ENCODE results near the gene THOC6.
"Not testable (repeated sequence)": the region's sequence is repeated elsewhere in the genome, so short reads cannot be mapped to it uniquely, and the experiment has no call there.

THOC6 gene

GRCh38 chr16:3062553-3062952, 38.7 kb downstream of the THOC6 start:
- Histone ChIP-seq H3K36me3 (ENCODE audit: control insufficient read depth, insufficient read depth, low read length) (no peaks in the 10 kb centered on the region), H3K27ac (ENCODE audit: insufficient read depth, low read depth, low read length, poor library complexity, severe bottlenecking) (no peak overlapping the region), H3K4me1 (ENCODE audit: control insufficient read depth, insufficient read depth, low read length) (peaks cover 6% of the 10 kb centered on the region), H3K27me3 (ENCODE audit: control insufficient read depth, insufficient read depth, low read length, poor library complexity, severe bottlenecking) (peaks cover 20% of the 10 kb centered on the region), H3K4me3 (ENCODE audit: insufficient read depth, low read depth, low read length) (no peak overlapping the region), H3K9me3 (ENCODE audit: control insufficient read depth, low read length) (no peaks in the 10 kb centered on the region)
- 88 to 91% methylated on average over 6 of the region's 6 CpGs for WGBS, 2 experiments

GRCh38 chr16:3063625-3064386, 40.0 kb downstream of the THOC6 start:
- Histone ChIP-seq H3K9me3 (ENCODE audit: control insufficient read depth, low read length) (no peaks in the 10 kb centered on the region), H3K4me1 (ENCODE audit: control insufficient read depth, insufficient read depth, low read length) (peaks cover 6% of the 10 kb centered on the region), H3K27me3 (ENCODE audit: control insufficient read depth, insufficient read depth, low read length, poor library complexity, severe bottlenecking) (peaks cover 8% of the 10 kb centered on the region), H3K4me3 (ENCODE audit: insufficient read depth, low read depth, low read length) (no peak overlapping the region), H3K36me3 (ENCODE audit: control insufficient read depth, insufficient read depth, low read length) (no peaks in the 10 kb centered on the region), H3K27ac (ENCODE audit: insufficient read depth, low read depth, low read length, poor library complexity, severe bottlenecking) (no peak overlapping the region)
- WGBS, 2 experiments = 88 to 91% methylated on average over 8 of the region's 8 CpGs

- 82 to 83% methylated on average over 13 of the region's 13 CpGs for WGBS, 2 experiments
- no peaks in the 10 kb centered on the region for H3K36me3 ChIP-seq (ENCODE audit: control insufficient read depth, insufficient read depth, low read length)
- no peak within 1 kb of the TSS for H3K4me3 ChIP-seq (ENCODE audit: insufficient read depth, low read depth, low read length)
- no peak within 1 kb of the TSS for H3K27ac ChIP-seq (ENCODE audit: insufficient read depth, low read depth, low read length, poor library complexity, severe bottlenecking)
- H3K27me3 ChIP-seq (ENCODE audit: control insufficient read depth, insufficient read depth, low read length, poor library complexity, severe bottlenecking) = peaks cover 6% of the 10 kb centered on the region
- no peaks in the 10 kb centered on the region for H3K9me3 ChIP-seq (ENCODE audit: control insufficient read depth, low read length)
- no peaks in the 10 kb centered on the region for H3K4me1 ChIP-seq (ENCODE audit: control insufficient read depth, insufficient read depth, low read length)
These were observed 41.4 kb downstream of the THOC6 start, which contains the start of gene IL32 for GRCh38 chr16:3065069-3065741. Gene IL32, plus strand, starts transcription at chr16:3065640. Its CDS starts 172 bp downstream, at chr16:3065812.

- no peaks in the 10 kb centered on the region for H3K27me3 ChIP-seq (ENCODE audit: control insufficient read depth, insufficient read depth, low read length, poor library complexity, severe bottlenecking)
- H3K4me3 ChIP-seq (ENCODE audit: insufficient read depth, low read depth, low read length) = no peak overlapping the region
- H3K36me3 ChIP-seq (ENCODE audit: control insufficient read depth, insufficient read depth, low read length) = no peaks in the 10 kb centered on the region
- no peak overlapping the region for H3K27ac ChIP-seq (ENCODE audit: insufficient read depth, low read depth, low read length, poor library complexity, severe bottlenecking)
- 92% methylated on average over 26 of the region's 26 CpGs for WGBS, 2 experiments
- no peaks in the 10 kb centered on the region for H3K4me1 ChIP-seq (ENCODE audit: control insufficient read depth, insufficient read depth, low read length)
- no peaks in the 10 kb centered on the region for H3K9me3 ChIP-seq (ENCODE audit: control insufficient read depth, low read length)
These were observed 42.1 kb downstream of the THOC6 start for GRCh38 chr16:3065742-3066439.

DNA sequence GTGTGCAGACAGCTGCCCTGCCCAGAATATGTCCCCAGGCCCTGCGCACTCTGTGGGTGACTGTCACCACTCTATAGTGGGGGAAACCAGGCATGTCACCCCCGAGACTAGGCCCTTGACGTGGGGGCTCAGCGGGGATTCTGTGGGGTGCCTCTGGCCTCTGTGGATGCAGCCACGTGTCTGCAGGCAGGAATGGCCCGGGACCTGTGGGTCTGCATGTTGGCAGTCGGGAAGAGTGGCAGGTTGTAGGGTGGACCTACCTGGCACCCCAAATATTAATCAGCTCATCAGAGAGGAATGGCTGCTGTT, 42.6 kb downstream of the THOC6 start:
- no peak overlapping the region for H3K27ac ChIP-seq (ENCODE audit: insufficient read depth, low read depth, low read length, poor library complexity, severe bottlenecking)
- H3K4me1 ChIP-seq (ENCODE audit: control insufficient read depth, insufficient read depth, low read length) = no peaks in the 10 kb centered on the region
- no peaks in the 10 kb centered on the region for H3K27me3 ChIP-seq (ENCODE audit: control insufficient read depth, insufficient read depth, low read length, poor library complexity, severe bottlenecking)
- 92 to 95% methylated on average over 7 of the region's 7 CpGs for WGBS, 2 experiments
- no peaks in the 10 kb centered on the region for H3K36me3 ChIP-seq (ENCODE audit: control insufficient read depth, insufficient read depth, low read length)
- no peaks in the 10 kb centered on the region for H3K9me3 ChIP-seq (ENCODE audit: control insufficient read depth, low read length)
- H3K4me3 ChIP-seq (ENCODE audit: insufficient read depth, low read depth, low read length) = no peak overlapping the region

GRCh38 chr16:3068487-3068886, 44.7 kb downstream of the THOC6 start:
- Histone ChIP-seq H3K4me1 (ENCODE audit: control insufficient read depth, insufficient read depth, low read length) (no peaks in the 10 kb centered on the region), H3K27ac (ENCODE audit: insufficient read depth, low read depth, low read length, poor library complexity, severe bottlenecking) (no peak overlapping the region), H3K9me3 (ENCODE audit: control insufficient read depth, low read length) (no peaks in the 10 kb centered on the region), H3K27me3 (ENCODE audit: control insufficient read depth, insufficient read depth, low read length, poor library complexity, severe bottlenecking) (no peaks in the 10 kb centered on the region), H3K4me3 (ENCODE audit: insufficient read depth, low read depth, low read length) (no peak overlapping the region), H3K36me3 (ENCODE audit: control insufficient read depth, insufficient read depth, low read length) (no peaks in the 10 kb centered on the region)
- WGBS, 2 experiments = 87 to 97% methylated on average over 4 of the region's 4 CpGs

DNA sequence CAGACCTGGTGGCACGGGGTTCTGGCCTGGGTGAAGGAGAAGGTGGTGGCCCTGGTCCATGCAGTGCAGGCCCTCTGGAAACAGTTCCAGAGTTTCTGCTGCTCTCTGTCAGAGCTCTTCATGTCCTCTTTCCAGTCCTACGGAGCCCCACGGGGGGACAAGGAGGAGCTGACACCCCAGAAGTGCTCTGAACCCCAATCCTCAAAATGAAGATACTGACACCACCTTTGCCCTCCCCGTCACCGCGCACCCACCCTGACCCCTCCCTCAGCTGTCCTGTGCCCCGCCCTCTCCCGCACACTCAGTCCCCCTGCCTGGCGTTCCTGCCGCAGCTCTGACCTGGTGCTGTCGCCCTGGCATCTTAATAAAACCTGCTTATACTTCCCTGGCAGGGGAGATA, 45.3 kb downstream of the THOC6 start:
- H3K27me3 ChIP-seq (ENCODE audit: control insufficient read depth, insufficient read depth, low read length, poor library complexity, severe bottlenecking); H3K36me3 ChIP-seq (ENCODE audit: control insufficient read depth, insufficient read depth, low read length); H3K27ac ChIP-seq (ENCODE audit: insufficient read depth, low read depth, low read length, poor library complexity, severe bottlenecking); H3K4me3 ChIP-seq (ENCODE audit: insufficient read depth, low read depth, low read length); H3K9me3 ChIP-seq (ENCODE audit: control insufficient read depth, low read length); H3K4me1 ChIP-seq (ENCODE audit: control insufficient read depth, insufficient read depth, low read length): not testable (repeated sequence)
- 94 to 95% methylated on average over 10 of the region's 11 CpGs for WGBS, 2 experiments

GRCh38 chr16:3070608-3071111, 46.8 kb downstream of the THOC6 start:
- H3K27me3 ChIP-seq (ENCODE audit: control insufficient read depth, insufficient read depth, low read length, poor library complexity, severe bottlenecking) = no peaks in the 10 kb centered on the region
- H3K27ac ChIP-seq (ENCODE audit: insufficient read depth, low read depth, low read length, poor library complexity, severe bottlenecking) = no peak overlapping the region
- H3K9me3 ChIP-seq (ENCODE audit: control insufficient read depth, low read length) = no peaks in the 10 kb centered on the region
- no peak overlapping the region for H3K4me3 ChIP-seq (ENCODE audit: insufficient read depth, low read depth, low read length)
- no peaks in the 10 kb centered on the region for H3K36me3 ChIP-seq (ENCODE audit: control insufficient read depth, insufficient read depth, low read length)
- no peaks in the 10 kb centered on the region for H3K4me1 ChIP-seq (ENCODE audit: control insufficient read depth, insufficient read depth, low read length)
- 83 to 86% methylated on average over 9 of the region's 9 CpGs for WGBS, 2 experiments

GRCh38 chr16:3071655-3072054, 47.8 kb downstream of the THOC6 start:
- Histone ChIP-seq H3K36me3 (ENCODE audit: control insufficient read depth, insufficient read depth, low read length) (no peaks in the 10 kb centered on the region), H3K27ac (ENCODE audit: insufficient read depth, low read depth, low read length, poor library complexity, severe bottlenecking) (no peak overlapping the region), H3K4me3 (ENCODE audit: insufficient read depth, low read depth, low read length) (no peak overlapping the region), H3K27me3 (ENCODE audit: control insufficient read depth, insufficient read depth, low read length, poor library complexity, severe bottlenecking) (no peaks in the 10 kb centered on the region), H3K9me3 (ENCODE audit: control insufficient read depth, low read length) (no peaks in the 10 kb centered on the region), H3K4me1 (ENCODE audit: control insufficient read depth, insufficient read depth, low read length) (no peaks in the 10 kb centered on the region)
- 91 to 93% methylated on average over 7 of the region's 7 CpGs for WGBS, 2 experiments

DNA sequence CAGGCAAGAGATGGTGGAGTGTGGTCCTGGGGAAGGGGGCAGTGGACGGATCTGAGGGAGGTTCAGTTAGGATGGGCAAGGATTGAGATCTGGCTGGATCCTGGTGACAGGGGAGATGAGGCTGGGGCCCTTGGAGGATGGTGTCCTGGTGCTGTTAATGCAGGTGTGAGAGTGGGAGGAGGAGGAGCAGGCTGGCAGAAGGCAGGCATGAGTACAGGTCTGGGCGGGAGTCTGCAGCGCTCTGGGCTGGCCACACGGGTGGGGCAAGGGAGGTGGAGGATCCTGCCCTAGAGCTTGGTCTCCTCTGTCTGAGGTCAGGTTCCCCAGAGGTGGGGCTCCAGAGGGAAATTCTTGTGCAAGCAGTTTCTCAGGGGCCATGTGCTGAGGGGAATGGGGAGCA, 48.3 kb downstream of the THOC6 start:
- H3K27ac ChIP-seq (ENCODE audit: insufficient read depth, low read depth, low read length, poor library complexity, severe bottlenecking); H3K9me3 ChIP-seq (ENCODE audit: control insufficient read depth, low read length); H3K4me3 ChIP-seq (ENCODE audit: insufficient read depth, low read depth, low read length); H3K4me1 ChIP-seq (ENCODE audit: control insufficient read depth, insufficient read depth, low read length); H3K36me3 ChIP-seq (ENCODE audit: control insufficient read depth, insufficient read depth, low read length); H3K27me3 ChIP-seq (ENCODE audit: control insufficient read depth, insufficient read depth, low read length, poor library complexity, severe bottlenecking): not testable (repeated sequence)
- 90 to 95% methylated on average over 3 of the region's 4 CpGs for WGBS, 2 experiments
